GM21786 (cell line): ENCODE results near the gene SNRNP48.

Source experiments
- ATAC-seq: cut with Tn5 transposase; IDR thresholded peaks from one replicate; pipeline ENCODE4 v1.9.1; 2021; ENCODE audit not compliant: unreplicated experiment

The SNRNP48 gene

GRCh38 chr6:7591770-7592169 lies 1.8 kb downstream of the SNRNP48 start:
- ATAC-seq, result no peak

GRCh38 chr6:7593229-7593628 lies 3.2 kb downstream of the SNRNP48 start:
- ATAC-seq, result no peak

GRCh38 chr6:7594579-7595125 lies 4.7 kb downstream of the SNRNP48 start:
- no peak for ATAC-seq

DNA sequence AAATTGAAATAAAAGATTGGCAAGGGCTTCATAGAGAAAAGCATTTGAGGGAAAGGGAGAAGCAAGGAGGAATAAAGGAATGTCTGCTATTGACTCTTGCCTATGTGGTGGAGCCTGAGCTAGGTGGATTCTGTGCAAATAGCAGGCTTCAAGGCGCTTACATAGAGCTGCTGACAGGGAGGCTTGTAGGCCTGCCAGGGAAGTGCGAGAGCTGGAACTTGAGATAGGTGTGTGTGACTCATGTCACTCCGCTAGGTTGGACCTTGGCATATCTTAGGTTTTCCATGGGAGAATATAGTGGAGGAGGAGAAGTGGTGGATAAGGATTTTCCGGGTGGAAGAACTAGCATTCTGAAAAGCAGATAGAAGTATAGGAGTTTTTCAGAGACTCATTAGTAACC lies 14.0 kb downstream of the SNRNP48 start:
- ATAC-seq, result no peak

GRCh38 chr6:7604506-7604905 lies 14.5 kb downstream of the SNRNP48 start:
- ATAC-seq, result peak; percentile 86

DNA sequence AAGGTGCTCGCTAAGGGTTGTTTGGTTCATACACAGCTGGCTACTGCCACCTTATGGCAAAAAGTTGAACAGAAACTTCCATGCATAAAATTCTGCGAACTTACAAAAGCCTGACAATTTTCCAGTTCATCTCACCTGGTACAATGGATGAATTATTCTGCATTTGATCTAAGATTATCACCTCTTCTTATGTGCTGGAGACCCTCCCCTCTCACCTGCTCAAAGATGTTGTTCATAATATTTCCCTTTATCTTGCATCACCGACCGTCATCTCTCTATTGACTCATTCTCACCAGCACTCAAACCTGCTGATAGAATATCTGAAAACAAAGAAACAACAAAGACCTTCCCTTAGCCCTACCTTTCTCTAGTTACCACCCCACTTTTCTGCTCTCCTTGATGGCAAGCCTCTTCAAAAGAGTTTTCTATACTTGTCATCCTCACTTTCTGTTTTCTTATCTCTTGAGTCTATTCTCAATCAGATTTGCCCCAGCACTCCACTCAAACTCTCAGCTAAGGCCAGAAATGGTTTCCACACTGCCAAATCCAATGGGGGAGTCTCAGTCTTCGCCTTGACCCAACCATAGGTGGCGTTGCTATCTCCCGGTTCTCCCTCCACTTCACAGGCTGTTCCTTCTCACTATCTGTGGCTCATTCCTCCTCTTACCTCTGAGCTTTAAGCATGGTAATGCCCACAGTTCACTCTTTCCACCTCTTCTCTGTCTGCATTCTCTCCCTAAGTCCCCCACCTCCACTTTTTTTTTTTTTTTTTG lies 25.8 kb downstream of the SNRNP48 start:
- ATAC-seq, result no peak

GRCh38 chr6:7617801-7618764 lies 28.1 kb downstream of the SNRNP48 start:
- ATAC-seq, result peak; percentile 84

GRCh38 chr6:7621761-7622160 lies 31.8 kb downstream of the SNRNP48 start:
- no peak for ATAC-seq

DNA sequence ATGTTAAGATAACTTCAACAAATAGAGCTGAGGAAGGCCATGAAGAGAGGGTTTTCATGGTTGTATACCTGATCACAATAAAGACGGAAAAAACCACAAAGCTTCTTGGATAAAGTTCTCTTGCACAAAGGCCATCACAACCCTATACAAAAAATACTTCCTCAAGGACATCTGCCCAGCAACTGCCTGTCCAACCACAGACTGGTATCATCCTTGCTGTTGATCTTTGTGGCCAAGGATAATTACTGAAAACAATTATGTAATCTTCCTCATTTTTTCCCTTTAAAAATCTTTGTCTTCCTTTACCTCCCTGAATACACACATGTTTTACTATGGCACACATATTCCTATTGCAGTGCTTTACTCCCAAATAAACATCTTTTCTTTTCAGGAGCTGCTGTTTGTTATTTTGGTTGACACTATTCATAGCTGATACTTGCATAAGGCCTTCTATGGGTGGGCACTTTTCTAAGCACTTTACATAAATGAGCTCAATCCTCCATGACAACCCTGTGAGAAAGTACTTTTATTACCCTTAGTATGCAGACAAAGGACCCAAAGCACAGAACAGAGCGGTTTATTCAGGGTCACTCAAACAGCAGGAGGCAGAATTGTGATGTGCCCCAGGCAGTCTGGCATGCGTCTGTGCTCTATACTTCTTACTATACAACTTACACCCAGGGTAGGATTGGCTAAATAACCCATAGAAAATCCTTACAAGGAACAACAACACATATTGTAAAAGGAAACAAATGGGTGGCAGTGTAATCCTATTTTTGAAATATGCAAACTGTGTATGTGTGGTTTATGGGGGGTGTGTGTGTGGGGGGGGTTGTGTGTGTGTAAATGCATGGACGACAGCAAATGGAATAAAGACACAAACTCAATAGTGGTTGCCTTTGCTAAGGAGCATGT lies 35.1 kb downstream of the SNRNP48 start:
- no peak for ATAC-seq

- ATAC-seq, result no peak
Measured at GRCh38 chr6:7628479-7628878, 38.5 kb downstream of the SNRNP48 start.

DNA sequence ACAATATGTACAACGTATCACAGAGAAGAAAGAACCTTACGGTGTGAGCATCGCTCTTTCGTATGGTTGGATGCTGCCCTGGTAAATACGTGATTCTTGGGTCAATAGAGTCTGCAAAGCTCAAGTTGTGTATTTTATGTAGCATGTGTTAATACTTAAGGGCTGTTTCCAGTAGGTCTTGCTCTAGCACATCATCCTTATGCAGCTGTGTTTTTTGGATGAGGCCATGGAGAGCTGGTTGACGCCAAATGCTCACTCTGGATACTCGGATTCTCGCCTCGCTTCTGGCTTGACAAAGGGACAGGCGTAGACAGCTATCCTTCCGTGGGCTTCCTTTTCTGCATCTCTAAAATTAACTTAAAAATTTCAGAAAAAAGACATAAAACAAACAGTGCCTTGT lies 38.9 kb downstream of the SNRNP48 start:
- no peak for ATAC-seq

- no peak for ATAC-seq
Measured at GRCh38 chr6:7629321-7629720, 39.3 kb downstream of the SNRNP48 start.

- no peak for ATAC-seq
Measured at GRCh38 chr6:7630792-7631191, 40.8 kb downstream of the SNRNP48 start.

DNA sequence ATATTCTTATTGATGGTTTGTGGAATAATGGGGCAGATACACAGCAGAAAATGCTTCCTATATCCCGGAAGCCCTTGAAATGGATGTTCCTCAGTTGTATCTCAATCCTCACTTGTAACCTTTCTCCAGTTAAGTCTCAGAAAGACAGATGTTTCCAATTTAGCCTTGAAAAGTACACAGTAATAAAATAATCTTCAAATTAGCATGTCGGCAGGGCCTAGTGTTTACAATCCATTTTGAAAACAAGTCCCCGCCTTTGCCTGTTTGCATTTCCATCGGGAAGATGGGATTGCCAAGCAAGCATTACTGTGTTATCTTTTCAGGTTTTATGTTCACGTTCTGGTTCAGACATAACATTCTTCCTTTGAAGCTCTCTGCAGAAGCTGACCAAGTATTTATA lies 41.5 kb downstream of the SNRNP48 start:
- ATAC-seq, result no peak

DNA sequence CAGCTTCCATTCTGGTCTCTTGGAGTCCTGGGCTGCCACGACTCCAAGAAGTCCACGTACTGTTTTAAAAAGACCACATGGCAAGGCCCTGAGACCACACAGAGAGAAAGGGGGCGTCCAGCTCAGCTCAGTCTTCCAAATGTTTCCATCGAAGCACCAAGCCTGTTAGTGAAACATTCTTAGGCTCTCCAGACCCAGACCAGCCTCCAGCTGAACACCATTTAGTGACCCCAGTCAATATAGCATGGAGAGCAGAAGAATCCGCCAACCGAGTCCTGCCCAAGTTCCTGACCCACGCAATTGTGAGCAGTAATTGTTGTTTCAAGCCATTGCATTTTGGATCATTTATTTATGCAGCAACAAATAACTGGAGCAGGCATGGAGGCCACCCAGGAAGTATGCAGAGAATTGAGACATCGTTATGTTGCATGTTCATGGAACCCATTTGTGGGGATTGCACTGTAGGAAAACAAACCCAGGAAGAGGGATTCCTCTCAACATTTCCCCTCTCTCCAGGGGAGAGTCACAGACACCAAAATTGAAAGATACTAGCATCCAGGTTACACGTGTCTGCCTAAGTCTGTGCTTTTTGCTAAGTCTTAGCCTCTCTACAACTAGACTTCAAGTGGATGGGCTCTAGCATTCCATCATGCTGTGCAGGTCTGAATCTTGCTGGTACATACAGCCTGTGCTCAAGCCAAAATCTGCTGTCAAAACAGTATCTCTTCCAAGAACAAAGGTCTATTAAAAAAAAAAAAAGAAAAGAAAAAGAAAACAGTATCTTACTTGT lies 42.7 kb downstream of the SNRNP48 start:
- ATAC-seq, result no peak

- no peak for ATAC-seq
Measured at GRCh38 chr6:7633361-7633760, 43.4 kb downstream of the SNRNP48 start.

GRCh38 chr6:7636151-7636550 lies 46.2 kb downstream of the SNRNP48 start:
- no peak for ATAC-seq

DNA sequence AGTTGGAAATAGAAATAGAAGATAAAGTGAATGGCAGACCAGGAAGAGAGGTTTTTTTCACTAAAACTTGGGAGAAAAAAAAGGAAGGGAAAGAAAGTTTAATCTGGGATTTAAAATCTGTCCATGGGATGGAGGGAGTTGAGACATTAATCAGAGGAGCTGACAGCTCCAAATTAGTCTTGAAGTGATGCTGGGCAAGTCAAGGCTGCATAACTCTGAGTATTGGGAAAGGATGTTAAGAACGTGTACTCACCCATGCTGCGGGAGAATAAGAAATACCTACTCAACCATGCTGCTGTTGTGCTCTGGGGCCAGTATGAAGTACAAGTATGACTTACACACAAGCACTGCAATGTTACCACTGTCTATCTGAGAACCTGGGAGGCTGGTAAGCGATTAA lies 47.5 kb downstream of the SNRNP48 start:
- no peak for ATAC-seq

GRCh38 chr6:7639427-7639826 lies 49.4 kb downstream of the SNRNP48 start:
- no peak for ATAC-seq

GRCh38 chr6:7640016-7640415 lies 50.0 kb downstream of the SNRNP48 start:
- ATAC-seq, result no peak
